Fibroblast of mammary gland (primary cell): Measurements from ENCODE around the gene ATP11A.

Experiments used
- DNase-seq: peaks from one replicate; pipeline ENCODE4 v3.0.0-alpha.2; 2010; ENCODE audit warnings: low read depth
- H3K4me3 ChIP-seq: 2 replicates; pipeline ENCODE4 v1.5.1; 2011; ENCODE audit warnings: low read depth, mild to moderate bottlenecking, low read length, moderate library complexity; ENCODE audit not compliant: control insufficient read depth
- TF ChIP-seq, protein P1 (sequence below): conservative IDR thresholded peaks from 2 replicates; pipeline ENCODE4 v1.5.1; 2011; ENCODE audit warnings: low read depth, low read length, inconsistent platforms; ENCODE audit not compliant: control insufficient read depth, insufficient read depth

Gene ATP11A

DNA sequence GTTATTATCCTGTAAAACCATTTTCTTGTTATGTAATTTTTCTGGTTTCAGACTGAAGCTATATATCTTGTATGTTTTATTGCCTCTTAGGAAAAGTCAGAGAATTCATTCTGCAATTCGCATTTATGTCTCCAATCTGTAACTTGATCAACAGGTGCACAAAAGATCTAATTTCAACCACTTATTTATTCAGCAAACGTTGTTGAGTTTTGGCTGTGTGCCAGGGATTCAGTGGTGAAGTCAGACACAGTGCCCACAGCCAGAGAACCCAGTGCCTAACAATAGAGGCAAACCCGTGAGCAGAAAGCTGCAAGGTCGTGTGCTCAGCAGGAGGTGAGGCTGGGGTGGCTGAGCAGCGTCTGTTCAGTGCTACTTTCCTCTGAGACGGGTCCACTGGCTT is 159.7 kb downstream of the ATP11A start:
- DNase-seq, result peak; percentile 10
- TF ChIP-seq, protein P1, sequence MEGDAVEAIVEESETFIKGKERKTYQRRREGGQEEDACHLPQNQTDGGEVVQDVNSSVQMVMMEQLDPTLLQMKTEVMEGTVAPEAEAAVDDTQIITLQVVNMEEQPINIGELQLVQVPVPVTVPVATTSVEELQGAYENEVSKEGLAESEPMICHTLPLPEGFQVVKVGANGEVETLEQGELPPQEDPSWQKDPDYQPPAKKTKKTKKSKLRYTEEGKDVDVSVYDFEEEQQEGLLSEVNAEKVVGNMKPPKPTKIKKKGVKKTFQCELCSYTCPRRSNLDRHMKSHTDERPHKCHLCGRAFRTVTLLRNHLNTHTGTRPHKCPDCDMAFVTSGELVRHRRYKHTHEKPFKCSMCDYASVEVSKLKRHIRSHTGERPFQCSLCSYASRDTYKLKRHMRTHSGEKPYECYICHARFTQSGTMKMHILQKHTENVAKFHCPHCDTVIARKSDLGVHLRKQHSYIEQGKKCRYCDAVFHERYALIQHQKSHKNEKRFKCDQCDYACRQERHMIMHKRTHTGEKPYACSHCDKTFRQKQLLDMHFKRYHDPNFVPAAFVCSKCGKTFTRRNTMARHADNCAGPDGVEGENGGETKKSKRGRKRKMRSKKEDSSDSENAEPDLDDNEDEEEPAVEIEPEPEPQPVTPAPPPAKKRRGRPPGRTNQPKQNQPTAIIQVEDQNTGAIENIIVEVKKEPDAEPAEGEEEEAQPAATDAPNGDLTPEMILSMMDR, result no peak

DNA sequence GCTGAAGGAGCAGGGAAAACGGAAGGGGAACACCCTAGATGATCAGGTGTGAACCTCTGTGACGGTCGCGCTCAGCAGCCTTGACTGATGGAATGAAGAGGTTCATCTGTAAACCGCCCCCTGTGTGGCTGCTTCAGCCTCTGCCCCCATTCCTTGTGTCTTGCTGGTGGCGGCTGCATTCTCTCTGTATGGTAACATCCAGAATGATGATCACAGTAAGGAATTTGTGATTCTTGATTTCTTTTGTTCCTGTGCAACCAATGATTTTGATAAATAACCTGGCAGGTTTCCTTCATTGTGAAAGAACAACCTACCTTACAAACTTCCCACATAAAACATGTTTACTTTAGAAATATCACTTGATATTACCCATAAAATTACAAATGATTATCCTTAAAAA is 160.4 kb downstream of the ATP11A start:
- no peak for DNase-seq
- TF ChIP-seq, protein P1, result no peak
- H3K4me3 ChIP-seq, result no peak overlapping the region

More for the DNA sequence above, 159.7 kb downstream of the ATP11A start:
- H3K4me3 ChIP-seq, result no peak overlapping the region

DNA sequence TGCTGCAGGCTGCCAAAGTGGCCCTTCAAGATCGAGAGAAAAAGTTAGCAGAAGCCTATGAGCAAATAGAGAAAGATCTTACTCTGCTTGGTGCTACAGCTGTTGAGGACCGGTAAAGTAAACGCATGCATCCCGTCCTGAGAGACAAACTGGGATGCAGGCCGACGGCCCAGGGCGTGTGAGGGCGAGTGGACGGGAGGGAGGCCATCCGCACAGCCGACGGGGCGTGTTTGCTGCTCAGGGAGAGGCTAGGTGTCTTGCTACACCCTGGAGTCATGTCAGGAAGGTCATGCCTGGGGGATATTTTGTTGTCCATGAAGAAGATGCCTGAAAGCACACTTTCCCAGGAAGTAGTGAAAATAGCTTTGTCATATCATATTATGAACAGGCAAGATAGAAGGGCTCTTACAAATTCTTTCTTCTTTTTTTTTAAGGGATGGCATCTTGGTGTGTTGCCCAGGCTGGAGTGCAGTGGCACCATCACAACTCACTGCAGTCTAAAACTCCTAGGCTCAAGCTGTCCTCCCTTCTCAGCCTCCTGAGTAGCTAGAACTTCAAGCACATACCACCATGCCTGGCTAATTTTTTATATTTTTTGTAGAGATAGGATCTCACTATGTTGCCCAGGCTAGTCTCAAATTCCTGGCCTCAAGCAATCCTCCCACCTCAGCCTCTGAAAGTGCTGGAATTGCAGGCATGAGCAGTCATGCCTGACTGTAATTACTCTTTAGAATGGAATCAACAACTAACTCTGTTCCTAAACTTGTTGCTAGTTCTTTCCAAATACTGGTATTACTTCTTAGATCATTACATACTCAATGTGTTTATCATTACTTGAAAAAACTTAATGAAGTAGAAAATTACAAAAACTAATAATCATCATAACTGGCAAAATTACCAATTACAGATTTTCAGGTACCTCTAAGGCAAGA is 161.5 kb downstream of the ATP11A start:
- TF ChIP-seq, protein P1, result no peak
- DNase-seq, result no peak
- H3K4me3 ChIP-seq, result no peak overlapping the region

DNA sequence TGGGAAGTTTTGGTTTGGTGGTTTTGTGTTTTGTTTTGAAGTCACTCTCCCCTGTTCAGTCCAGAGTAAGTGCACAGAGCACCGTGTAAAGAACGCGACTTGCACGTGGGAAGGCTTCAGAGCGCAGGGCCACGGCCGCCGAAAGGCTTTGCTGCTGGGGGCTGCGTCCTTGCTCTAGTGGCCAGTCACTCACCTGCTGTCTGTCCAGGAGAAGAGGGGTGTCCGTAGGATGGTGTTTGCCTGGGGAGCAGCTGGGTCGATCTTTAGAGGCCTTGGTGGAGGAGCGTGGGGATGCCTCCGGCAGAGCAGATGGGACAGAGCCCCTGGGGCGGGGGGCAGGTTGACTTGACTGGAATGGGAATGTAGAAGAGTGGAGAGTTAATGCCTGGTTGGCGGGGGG is 162.6 kb downstream of the ATP11A start:
- no peak for DNase-seq
- no peak overlapping the region for H3K4me3 ChIP-seq
- TF ChIP-seq, protein P1, result no peak

DNA sequence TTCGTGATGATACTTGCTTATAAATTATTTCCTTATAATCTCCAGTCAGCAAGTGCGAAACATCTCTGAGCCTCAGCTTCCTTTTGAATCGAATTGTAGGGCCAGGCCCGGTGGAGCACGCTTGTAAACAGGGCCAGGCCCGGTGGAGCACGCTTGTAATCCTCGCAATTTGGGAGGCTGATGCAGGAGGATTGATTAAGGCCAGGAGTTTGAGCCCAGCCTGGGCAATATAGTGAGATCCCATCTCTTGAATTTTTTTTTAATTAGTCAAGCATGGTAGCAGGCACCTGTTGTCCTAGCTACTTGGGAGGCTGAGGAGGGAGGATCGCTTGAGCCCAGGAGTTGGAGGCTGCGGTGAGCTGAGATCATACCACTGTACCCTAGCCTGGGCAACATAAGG is 163.0 kb downstream of the ATP11A start:
- no peak overlapping the region for H3K4me3 ChIP-seq
- TF ChIP-seq, protein P1, result no peak
- no peak for DNase-seq

DNA sequence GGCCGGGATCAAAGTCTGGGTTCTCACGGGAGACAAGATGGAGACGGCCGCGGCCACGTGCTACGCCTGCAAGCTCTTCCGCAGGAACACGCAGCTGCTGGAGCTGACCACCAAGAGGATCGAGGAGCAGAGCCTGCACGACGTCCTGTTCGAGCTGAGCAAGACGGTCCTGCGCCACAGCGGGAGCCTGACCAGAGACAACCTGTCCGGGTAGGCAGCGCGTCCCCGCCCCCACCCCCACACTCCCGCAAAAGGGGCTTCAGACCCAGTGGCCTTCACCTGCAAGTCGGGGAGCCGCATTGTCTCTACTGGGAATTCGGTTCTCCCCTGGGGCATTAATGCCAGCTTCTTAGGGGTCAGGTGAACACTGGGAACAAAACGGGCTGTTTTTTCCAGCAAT is 164.5 kb downstream of the ATP11A start:
- DNase-seq, result no peak
- TF ChIP-seq, protein P1, result no peak
- no peak overlapping the region for H3K4me3 ChIP-seq

DNA sequence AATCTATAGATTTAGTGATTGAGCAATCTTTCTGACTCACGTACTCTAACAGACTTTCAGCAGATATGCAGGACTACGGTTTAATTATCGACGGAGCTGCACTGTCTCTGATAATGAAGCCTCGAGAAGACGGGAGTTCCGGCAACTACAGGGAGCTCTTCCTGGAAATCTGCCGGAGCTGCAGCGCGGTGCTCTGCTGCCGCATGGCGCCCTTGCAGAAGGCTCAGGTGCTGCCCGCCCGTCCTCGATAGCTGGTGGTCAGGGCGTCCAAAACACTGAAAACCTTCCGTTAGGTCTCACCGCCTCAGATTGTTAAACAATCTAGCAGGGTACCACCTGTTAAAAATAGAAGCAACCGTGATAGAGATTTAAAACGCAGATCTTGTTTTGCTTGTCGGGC is 166.0 kb downstream of the ATP11A start:
- TF ChIP-seq, protein P1, result no peak
- no peak overlapping the region for H3K4me3 ChIP-seq
- DNase-seq, result no peak
